Measurements from ENCODE around the gene RACGAP1. TPM values are rescaled to one million over a fixed set of nuclear protein-coding genes. Genes with fewer than 3 reads are reported as not detected.

The RACGAP1 gene
- polyA plus RNA-seq, 1 of the 3 experiments (the other 2 are of a cell fraction), result 21.5 TPM

DNA sequence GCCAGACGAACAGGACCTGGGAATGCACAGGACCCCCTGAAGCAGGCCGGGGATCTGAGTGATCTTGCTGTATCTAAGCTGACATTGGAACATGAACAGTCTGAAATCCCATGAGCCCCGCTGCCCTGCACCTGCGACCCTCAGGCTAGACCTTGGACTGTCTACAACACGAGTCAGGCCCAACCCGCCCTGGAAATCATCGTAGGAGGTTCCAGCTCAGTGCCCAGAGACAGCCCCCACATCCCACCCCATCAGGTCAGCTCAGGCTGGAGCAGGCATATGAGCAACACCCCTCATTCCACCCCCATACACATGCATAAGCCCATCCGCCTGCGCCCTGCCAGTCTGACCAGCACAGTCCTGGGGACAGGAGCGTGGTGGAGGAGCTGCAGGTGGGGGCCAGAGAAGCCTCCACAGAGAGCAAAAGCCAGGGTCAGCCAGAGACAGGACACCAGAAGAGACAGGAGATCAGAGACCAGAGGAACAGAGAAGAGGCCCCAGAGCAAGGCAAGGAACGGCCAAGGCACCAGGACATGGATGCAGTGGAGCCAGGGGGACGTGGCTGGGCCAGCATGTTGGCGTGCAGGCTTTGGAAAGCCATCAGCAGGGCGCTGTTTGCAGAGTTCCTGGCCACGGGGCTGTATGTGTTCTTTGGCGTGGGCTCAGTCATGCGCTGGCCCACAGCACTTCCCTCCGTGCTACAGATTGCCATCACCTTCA lies 52.5 kb downstream of the RACGAP1 start, which contains the start of gene AQP6:
AQP6 (plus strand) TSS at position 307 of the 720 bp plus-strand sequence; CDS start at position 534, 227 bp downstream.
- DNase-seq, result peak; percentile 12

More for the DNA sequence above, 52.5 kb downstream of the RACGAP1 start, which contains the start of gene AQP6:
- H3K27me3 ChIP-seq (ENCODE audit: insufficient read depth), result no peaks in the 10 kb centered on the region
- TF ChIP-seq GATA2 (CRISPR knock-in tag; IDR thresholded peaks at IDR 0.05) (no peak), NRF1 (IDR thresholded peaks at IDR 0.05; ENCODE audit: low read depth, low read length) (no peak), TCF12 (IDR thresholded peaks at IDR 0.05) (no peak), USF1 (IDR thresholded peaks at IDR 0.05; ENCODE audit: borderline replicate concordance, low read depth) (no peak), RXRA (IDR thresholded peaks at IDR 0.05; ENCODE audit: borderline replicate concordance, low read depth) (no peak), RFX5 (IDR thresholded peaks at IDR 0.05; ENCODE audit: low read length) (no peak), YY1 (IDR thresholded peaks at IDR 0.05; ENCODE audit: low read depth) (no peak), POLR2AphosphoS5 (IDR thresholded peaks at IDR 0.05; ENCODE audit: low read depth, low read length) (no peak), MXI1 (IDR thresholded peaks at IDR 0.05; ENCODE audit: low read depth, low read length) (no peak), FOXJ3 (CRISPR knock-in tag; IDR thresholded peaks at IDR 0.05) (no peak), SIN3A (IDR thresholded peaks at IDR 0.05; ENCODE audit: borderline replicate concordance, low read depth, low read length) (no peak), NFIC (IDR thresholded peaks at IDR 0.05; ENCODE audit: borderline replicate concordance) (no peak), CTCF (IDR thresholded peaks at IDR 0.05) (no peak)
- TF ChIP-seq, protein P1, sequence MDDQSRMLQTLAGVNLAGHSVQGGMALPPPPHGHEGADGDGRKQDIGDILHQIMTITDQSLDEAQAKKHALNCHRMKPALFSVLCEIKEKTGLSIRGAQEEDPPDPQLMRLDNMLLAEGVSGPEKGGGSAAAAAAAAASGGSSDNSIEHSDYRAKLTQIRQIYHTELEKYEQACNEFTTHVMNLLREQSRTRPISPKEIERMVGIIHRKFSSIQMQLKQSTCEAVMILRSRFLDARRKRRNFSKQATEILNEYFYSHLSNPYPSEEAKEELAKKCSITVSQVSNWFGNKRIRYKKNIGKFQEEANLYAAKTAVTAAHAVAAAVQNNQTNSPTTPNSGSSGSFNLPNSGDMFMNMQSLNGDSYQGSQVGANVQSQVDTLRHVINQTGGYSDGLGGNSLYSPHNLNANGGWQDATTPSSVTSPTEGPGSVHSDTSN (IDR thresholded peaks at IDR 0.05), result no peak
- TF ChIP-seq, protein P2, sequence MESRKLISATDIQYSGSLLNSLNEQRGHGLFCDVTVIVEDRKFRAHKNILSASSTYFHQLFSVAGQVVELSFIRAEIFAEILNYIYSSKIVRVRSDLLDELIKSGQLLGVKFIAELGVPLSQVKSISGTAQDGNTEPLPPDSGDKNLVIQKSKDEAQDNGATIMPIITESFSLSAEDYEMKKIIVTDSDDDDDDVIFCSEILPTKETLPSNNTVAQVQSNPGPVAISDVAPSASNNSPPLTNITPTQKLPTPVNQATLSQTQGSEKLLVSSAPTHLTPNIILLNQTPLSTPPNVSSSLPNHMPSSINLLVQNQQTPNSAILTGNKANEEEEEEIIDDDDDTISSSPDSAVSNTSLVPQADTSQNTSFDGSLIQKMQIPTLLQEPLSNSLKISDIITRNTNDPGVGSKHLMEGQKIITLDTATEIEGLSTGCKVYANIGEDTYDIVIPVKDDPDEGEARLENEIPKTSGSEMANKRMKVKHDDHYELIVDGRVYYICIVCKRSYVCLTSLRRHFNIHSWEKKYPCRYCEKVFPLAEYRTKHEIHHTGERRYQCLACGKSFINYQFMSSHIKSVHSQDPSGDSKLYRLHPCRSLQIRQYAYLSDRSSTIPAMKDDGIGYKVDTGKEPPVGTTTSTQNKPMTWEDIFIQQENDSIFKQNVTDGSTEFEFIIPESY (IDR thresholded peaks at IDR 0.05; ENCODE audit: borderline replicate concordance, low read depth), result no peak
- TF ChIP-seq, protein P3, sequence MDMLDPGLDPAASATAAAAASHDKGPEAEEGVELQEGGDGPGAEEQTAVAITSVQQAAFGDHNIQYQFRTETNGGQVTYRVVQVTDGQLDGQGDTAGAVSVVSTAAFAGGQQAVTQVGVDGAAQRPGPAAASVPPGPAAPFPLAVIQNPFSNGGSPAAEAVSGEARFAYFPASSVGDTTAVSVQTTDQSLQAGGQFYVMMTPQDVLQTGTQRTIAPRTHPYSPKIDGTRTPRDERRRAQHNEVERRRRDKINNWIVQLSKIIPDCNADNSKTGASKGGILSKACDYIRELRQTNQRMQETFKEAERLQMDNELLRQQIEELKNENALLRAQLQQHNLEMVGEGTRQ (IDR thresholded peaks at IDR 0.05; ENCODE audit: borderline replicate concordance, low read depth, low read length), result no peak
- no peak within 1 kb of the TSS for H2AFZ ChIP-seq (ENCODE audit: low read depth)
- H3K9me3 ChIP-seq, result no peaks in the 10 kb centered on the region
- no peaks in the 10 kb centered on the region for H4K20me1 ChIP-seq (ENCODE audit: insufficient read depth)
- no peaks in the 10 kb centered on the region for H3K79me2 ChIP-seq (ENCODE audit: insufficient read depth)
- H3F3A ChIP-seq (replicated peaks; ENCODE audit: insufficient read depth), result no peaks in the 10 kb centered on the region
- H3K36me3 ChIP-seq (replicated peaks in 1 of 2; ENCODE audit: control insufficient read depth in 1 of 2, insufficient read depth in 2 of 2, low read length in 1 of 2), result no peaks in the 10 kb centered on the region
- POLR2A ChIA-PET, result no interaction called here
- 90% methylated on average over 13 of the region's 18 CpGs for WGBS (ENCODE audit: low lambda C conversion rate)
- H3K27ac ChIP-seq (ENCODE audit: low read depth in 2 of 2, low read length in 1 of 2), result no peak within 1 kb of the TSS
- no peak within 1 kb of the TSS for H3K9ac ChIP-seq
- no peaks in the 10 kb centered on the region for H3K9me2 ChIP-seq
- no peak within 1 kb of the TSS for H3K4me2 ChIP-seq
- no peak within 1 kb of the TSS for H3K4me3 ChIP-seq (ENCODE audit: low read depth in 2 of 2, low read length in 1 of 2)
- peaks cover 0 to 45% of the 10 kb centered on the region in 2 experiments; a peak in 1 of 4 replicates for H3K4me1 ChIP-seq (ENCODE audit: control insufficient read depth in 1 of 2, insufficient read depth in 2 of 2, low read depth in 1 of 2, low read length in 1 of 2)
- CTCF ChIA-PET, result interaction anchor here (0.6 to 20.3 kb wide), 11 partner anchors 8 to 105 kb away, joined by 3 to 1401 read pairs (median 6); partner anchors contain the start of gene ASIC1
